Sciatic nerve (tissue), 2 donors: Measurements from ENCODE around the gene TRABD2B. TPM values are rescaled to one million over a fixed set of nuclear protein-coding genes. Genes with fewer than 3 reads are reported as not detected.

Experiments used
- ATAC-seq: fragments of 200-7000 bp; cut with Tn5 transposase; one replicate; pipeline ENCODE4 v1.9.1; 2020; ENCODE audit warnings: mild to moderate bottlenecking, moderate library complexity
- DNase-seq: peaks from one replicate; pipeline ENCODE4 v3.0.0-alpha.2; 2020; ENCODE audit warnings: low spot score
- intact Hi-C: fragments of 100-400 bp; cut with DNase I; formaldehyde crosslinking; loops from one replicate; pipeline ENCODE4 v1.14.2; 2022
- total RNA-seq: library from RNA; stranded (reverse); fragmentation: NEBNext Ultra II Directional; extraction: Animal tissue kit (Norgen Biotek cat#: 25700); gene quantifications from one replicate; pipeline ENCODE4 v1.2.1, GENCODE V29; 2021
- donor health status: DM: no; HTN: no; CAD: no.
- donor health status: DM: no; HTN: no; CAD: no.

TRABD2B gene
- total RNA-seq, 1 donor from 2014 or later = 5.0 TPM

GRCh38 chr1:47873337-47873736 is 123.8 kb downstream of the TRABD2B start:
- intact Hi-C loops = no loop called here
- no peak for ATAC-seq
- no peak for DNase-seq

GRCh38 chr1:47872886-47873285 is 124.3 kb downstream of the TRABD2B start:
- DNase-seq = no peak
- intact Hi-C loops = no loop called here
- ATAC-seq = no peak

GRCh38 chr1:47871799-47872353 is 125.3 kb downstream of the TRABD2B start:
- ATAC-seq (no peak), DNase-seq (no peak)

GRCh38 chr1:47870946-47871676 is 126.1 kb downstream of the TRABD2B start:
- no peak for DNase-seq
- ATAC-seq = no peak
- intact Hi-C loops = no loop called here

More at GRCh38 chr1:47871799-47872353, 125.3 kb downstream of the TRABD2B start:
- intact Hi-C loops = no loop called here

- intact Hi-C loops = no loop called here
- no peak for ATAC-seq
- DNase-seq = no peak
Measured at GRCh38 chr1:47870480-47870879, 126.7 kb downstream of the TRABD2B start.

GRCh38 chr1:47868348-47868676 is 128.9 kb downstream of the TRABD2B start:
- intact Hi-C loops = no loop called here
- DNase-seq (no peak), ATAC-seq (no peak)

- DNase-seq = no peak
- no peak for ATAC-seq
- intact Hi-C loops = no loop called here
Measured at GRCh38 chr1:47867438-47868347, 129.5 kb downstream of the TRABD2B start.

GRCh38 chr1:47866601-47867437 is 130.4 kb downstream of the TRABD2B start:
- DNase-seq (no peak), ATAC-seq (peak; percentile 32)
- intact Hi-C loops = no loop called here

GRCh38 chr1:47865881-47866535 is 131.2 kb downstream of the TRABD2B start:
- DNase-seq = no peak
- no peak for ATAC-seq
- intact Hi-C loops = no loop called here

GRCh38 chr1:47859092-47859743 is 138.0 kb downstream of the TRABD2B start:
- DNase-seq (no peak), ATAC-seq (no peak)
- intact Hi-C loops = no loop called here

GRCh38 chr1:47856996-47857395 is 140.2 kb downstream of the TRABD2B start:
- no peak for DNase-seq
- intact Hi-C loops = no loop called here

GRCh38 chr1:47855230-47855629 is 142.0 kb downstream of the TRABD2B start:
- ATAC-seq (no peak), DNase-seq (no peak)
- intact Hi-C loops = no loop called here

More at GRCh38 chr1:47856996-47857395, 140.2 kb downstream of the TRABD2B start:
- no peak for ATAC-seq

GRCh38 chr1:47854552-47855144 is 142.5 kb downstream of the TRABD2B start:
- ATAC-seq (no peak), DNase-seq (no peak)
- intact Hi-C loops = no loop called here

- intact Hi-C loops = no loop called here
- no peak for ATAC-seq
- DNase-seq = no peak
Measured at GRCh38 chr1:47853852-47854251, 143.3 kb downstream of the TRABD2B start.

GRCh38 chr1:47853059-47853458 is 144.1 kb downstream of the TRABD2B start:
- ATAC-seq (no peak), DNase-seq (no peak)
- intact Hi-C loops = no loop called here

- intact Hi-C loops = no loop called here
- ATAC-seq (no peak), DNase-seq (no peak)
Measured at GRCh38 chr1:47852006-47852718, 145.0 kb downstream of the TRABD2B start.

- ATAC-seq = no peak
- no peak for DNase-seq
- intact Hi-C loops = no loop called here
Measured at GRCh38 chr1:47850451-47850850, 146.7 kb downstream of the TRABD2B start.
